Measurements from ENCODE around the gene LRMDA. TPM values are rescaled to one million over a fixed set of nuclear protein-coding genes. Genes with fewer than 3 reads are reported as not detected.

Gene LRMDA
- total and polyA plus RNA-seq, 2 of the 13 experiments (the other 11 are each of a cell fraction or from before 2014, with no cell fraction given), result 13.4 to 22.0 TPM

GRCh38 chr10:76396134-76396533, 964.7 kb downstream of the LRMDA start (continued):
- TF ChIP-seq PCBP1 (IDR thresholded peaks at IDR 0.05; ENCODE audit: borderline replicate concordance, low read depth, low read length), result no peak

GRCh38 chr10:76397181-76398042, 966.0 kb downstream of the LRMDA start:
- Histone ChIP-seq H4K20me1 (ENCODE audit: insufficient read depth, low read length) (no peaks in the 10 kb centered on the region), H3K27ac (ENCODE audit: extremely low read length, insufficient read depth, low read length) (no peak overlapping the region), H3K4me2 (ENCODE audit: low read depth, low read length) (no peak overlapping the region), H3K9me3 (ENCODE audit: low read length) (no peaks in the 10 kb centered on the region), H3K27me3 (ENCODE audit: control insufficient read depth in 1 of 2, insufficient read depth in 2 of 2, low read length in 2 of 2) (no peaks in the 10 kb centered on the region), H3K79me2 (ENCODE audit: insufficient read depth, low read length) (no peaks in the 10 kb centered on the region), H3K4me1 (ENCODE audit: insufficient read depth, low read length) (no peaks in the 10 kb centered on the region), H3K9ac (ENCODE audit: insufficient read depth, low read depth, low read length) (no peak overlapping the region), H3K36me3 (replicated peaks in 1 of 2; ENCODE audit: control insufficient read depth in 1 of 2, insufficient read depth in 2 of 2, low read length in 2 of 2) (no peaks in the 10 kb centered on the region), H2AFZ (ENCODE audit: low read length) (no peak overlapping the region), H3K4me3 (replicated peaks in 1 of 3; ENCODE audit: insufficient read depth in 1 of 3, low read depth in 2 of 3, low read length in 3 of 3) (no peak overlapping the region)
- POLR2A ChIA-PET, result no interaction called here
- ATAC-seq (no peak), DNase-seq (ENCODE audit: low spot score) (no peak), FAIRE-seq (no peak)
- WGBS (ENCODE audit: low lambda C conversion rate), result 90% methylated on average over 13 of the region's 13 CpGs
- intact Hi-C loops (cut with micrococcal nuclease; ENCODE audit: unreplicated experiment), result no loop called here
- BruUV-seq (replicated peaks), result no TSS peak
- in situ Hi-C loops (cut with HindIII; ENCODE audit: extremely low pct_ligation_motif_present, low pct_unique_long_range_greater_than_20kb), result no loop called here
- CTCF ChIA-PET (ENCODE audit: low intra/inter-chr PET ratio, low total read pairs), result no interaction called here
- TF ChIP-seq RCOR2 (CRISPR knock-in tag; IDR thresholded peaks at IDR 0.05) (no peak), MTA3 (CRISPR knock-in tag; IDR thresholded peaks at IDR 0.05) (no peak), ZNF275 (CRISPR knock-in tag; IDR thresholded peaks at IDR 0.05; ENCODE audit: borderline replicate concordance) (no peak), ZNF430 (CRISPR knock-in tag; IDR thresholded peaks at IDR 0.05) (no peak), ZNF44 (CRISPR knock-in tag; IDR thresholded peaks at IDR 0.05) (no peak), RERE (CRISPR knock-in tag; IDR thresholded peaks at IDR 0.05; ENCODE audit: low read depth) (no peak), GMEB1 (CRISPR knock-in tag; IDR thresholded peaks at IDR 0.05; ENCODE audit: borderline replicate concordance) (no peak), PCBP1 (IDR thresholded peaks at IDR 0.05; ENCODE audit: borderline replicate concordance, low read depth, low read length) (no peak), HBP1 (CRISPR knock-in tag; IDR thresholded peaks at IDR 0.05; ENCODE audit: low read depth) (no peak), ZFP37 (CRISPR knock-in tag; IDR thresholded peaks at IDR 0.05; ENCODE audit: borderline replicate concordance) (no peak)

Data from HepG2 (cell line).